ES-I3 (cell line): ENCODE results near the gene MMAB.

ENCODE experiments used
- H3K36me3 ChIP-seq: 2 replicates; pipeline ENCODE4 v1.6.1; 2013; ENCODE audit warnings: mild to moderate bottlenecking, low read length, control low read depth, moderate library complexity; ENCODE audit not compliant: insufficient read depth
- H3K4me1 ChIP-seq: 2 replicates; pipeline ENCODE4 v1.6.1; 2013; ENCODE audit warnings: mild to moderate bottlenecking, control low read depth, low read length; ENCODE audit not compliant: insufficient read depth
- H3K9ac ChIP-seq: 2 replicates; pipeline ENCODE4 v1.6.1; 2013; ENCODE audit warnings: low read depth, mild to moderate bottlenecking, low read length, moderate library complexity
- H3K9me3 ChIP-seq: 2 replicates; pipeline ENCODE4 v1.6.1; 2013; ENCODE audit warnings: mild to moderate bottlenecking, low read length, moderate library complexity; ENCODE audit not compliant: control insufficient read depth, insufficient read depth

Gene MMAB

DNA sequence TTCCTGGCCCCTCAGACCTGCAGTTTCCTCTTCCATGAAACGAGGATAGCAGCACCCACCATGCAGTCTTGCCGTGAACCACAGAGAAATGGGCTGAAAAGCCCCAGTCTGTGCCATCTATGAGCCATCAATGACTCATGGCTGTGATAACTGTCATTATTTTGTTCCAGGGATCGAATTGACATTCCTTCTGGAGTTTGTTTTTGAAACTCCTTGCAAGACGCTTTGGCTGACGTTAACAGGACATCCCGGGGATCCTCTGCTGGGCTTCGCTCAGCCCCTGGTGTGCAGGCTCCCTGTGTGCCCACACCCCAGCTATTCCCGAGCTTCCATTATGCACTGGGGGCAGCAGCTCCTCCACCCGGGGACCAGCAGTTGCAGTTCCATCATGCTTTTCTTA, 33.8 kb downstream of the MMAB start:
- Histone ChIP-seq H3K4me1 (no peaks in the 10 kb centered on the region), H3K36me3 (no peaks in the 10 kb centered on the region), H3K9me3 (no peaks in the 10 kb centered on the region), H3K9ac (no peak overlapping the region)

- no peaks in the 10 kb centered on the region for H3K36me3 ChIP-seq
- no peaks in the 10 kb centered on the region for H3K4me1 ChIP-seq
- H3K9me3 ChIP-seq = no peaks in the 10 kb centered on the region
- no peak overlapping the region for H3K9ac ChIP-seq
Observed at GRCh38 chr12:109538191-109538863, 35.0 kb downstream of the MMAB start.

DNA sequence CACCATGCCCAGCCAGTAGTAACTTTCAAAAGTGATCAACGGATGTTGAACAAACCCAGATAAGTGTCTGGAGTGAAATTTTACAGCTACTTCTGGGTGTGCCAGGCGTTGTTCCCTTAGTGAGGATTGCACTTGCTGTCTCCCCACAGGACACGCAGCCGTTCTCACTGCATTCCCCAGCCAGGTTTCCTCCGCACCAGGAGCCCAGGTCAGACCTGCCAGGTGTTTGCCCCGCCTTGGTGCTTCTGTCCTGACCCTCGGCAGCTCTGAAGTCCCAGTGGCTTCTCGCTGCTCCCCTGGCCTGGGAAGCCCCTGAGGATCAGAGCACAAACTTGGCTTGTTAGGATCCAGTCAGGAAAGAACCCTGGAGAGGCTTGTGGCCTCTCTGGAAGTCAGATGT, 36.2 kb downstream of the MMAB start:
- Histone ChIP-seq H3K4me1 (no peaks in the 10 kb centered on the region), H3K9ac (no peak overlapping the region)

GRCh38 chr12:109535863-109536250, 37.4 kb downstream of the MMAB start:
- no peaks in the 10 kb centered on the region for H3K9me3 ChIP-seq
- H3K4me1 ChIP-seq = no peaks in the 10 kb centered on the region
- H3K9ac ChIP-seq = no peak overlapping the region
- H3K36me3 ChIP-seq = 0 out of 2 replicates have a peak, but pooled peaks cover 5% of the 10 kb centered on the region

More for the DNA sequence above, 36.2 kb downstream of the MMAB start:
- no peaks in the 10 kb centered on the region for H3K9me3 ChIP-seq
- no peaks in the 10 kb centered on the region for H3K36me3 ChIP-seq

DNA sequence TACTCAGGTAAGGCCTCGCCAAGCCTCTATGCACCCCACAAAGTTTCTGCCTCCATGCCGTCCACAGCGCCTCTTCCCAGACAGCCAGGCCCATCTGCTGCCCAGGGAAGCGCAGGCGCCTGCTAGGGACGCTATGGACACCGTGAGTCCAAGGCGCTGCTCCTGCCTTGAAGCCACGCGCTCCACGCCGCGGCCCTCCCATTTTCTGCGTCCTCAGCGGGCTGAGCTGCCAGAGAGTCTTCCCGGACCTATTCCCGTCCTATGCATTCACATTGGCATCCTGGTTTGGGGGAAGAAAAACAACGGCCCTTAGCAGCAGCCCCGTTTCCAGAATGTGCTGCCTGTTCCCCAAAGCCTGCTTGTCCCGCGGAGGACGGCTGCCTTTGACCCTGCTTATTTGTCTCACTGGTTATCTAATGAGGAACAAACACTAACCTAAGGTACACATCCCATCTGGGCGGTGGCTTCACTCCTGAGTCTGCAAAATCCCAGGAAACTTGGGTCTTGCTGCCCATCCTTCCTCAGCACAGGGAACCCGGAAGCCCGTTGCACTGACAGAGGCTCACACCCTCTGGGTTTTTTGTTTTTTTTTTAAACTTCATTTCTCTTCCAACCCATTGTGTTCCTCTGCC, 38.0 kb downstream of the MMAB start:
- no peaks in the 10 kb centered on the region for H3K9me3 ChIP-seq
- no peaks in the 10 kb centered on the region for H3K4me1 ChIP-seq
- H3K36me3 ChIP-seq = peaks cover 9% of the 10 kb centered on the region; the same call in 1 of the 2 replicates
- H3K9ac ChIP-seq = no peak overlapping the region

DNA sequence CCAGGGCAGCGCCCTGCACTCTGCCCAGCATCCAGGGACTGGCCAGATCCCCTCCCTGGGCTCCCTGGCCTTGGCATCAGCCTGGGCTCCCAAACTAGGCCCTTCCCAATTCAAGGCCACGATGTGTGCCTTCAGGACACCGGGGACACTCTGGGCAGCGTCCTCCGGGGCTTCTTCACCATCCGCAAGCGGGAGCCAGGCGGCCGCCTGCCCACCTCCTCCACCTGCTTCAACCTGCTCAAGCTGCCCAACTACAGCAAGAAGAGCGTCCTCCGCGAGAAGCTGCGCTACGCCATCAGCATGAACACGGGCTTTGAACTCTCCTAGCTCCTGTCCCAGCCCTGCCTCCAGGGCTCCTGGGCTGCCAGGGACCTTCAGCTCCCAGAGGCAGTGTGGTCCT, 38.8 kb downstream of the MMAB start:
- Histone ChIP-seq H3K9me3 (no peaks in the 10 kb centered on the region), H3K4me1 (no peaks in the 10 kb centered on the region), H3K36me3 (peaks cover 9% of the 10 kb centered on the region; the same call in 1 of the 2 replicates), H3K9ac (no peak overlapping the region)

DNA sequence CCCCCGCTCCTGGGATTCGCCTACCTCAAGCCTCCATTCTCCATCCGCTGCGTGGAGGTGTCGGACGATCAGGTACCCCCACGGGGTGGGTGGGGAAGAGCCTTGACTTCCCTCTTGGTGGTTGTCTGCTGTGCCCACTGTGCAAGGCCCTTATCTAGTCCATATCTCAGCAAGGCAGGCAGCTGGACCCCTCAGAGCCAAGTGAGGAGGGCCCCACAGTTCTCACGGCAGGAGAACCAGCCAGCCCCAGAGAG, 39.9 kb downstream of the MMAB start:
- Histone ChIP-seq H3K9ac (no peak overlapping the region), H3K4me1 (no peaks in the 10 kb centered on the region), H3K9me3 (no peaks in the 10 kb centered on the region), H3K36me3 (peaks cover 9% of the 10 kb centered on the region; the same call in 1 of the 2 replicates)

GRCh38 chr12:109532721-109533486, 40.4 kb downstream of the MMAB start:
- Histone ChIP-seq H3K9me3 (no peaks in the 10 kb centered on the region), H3K9ac (no peak overlapping the region), H3K36me3 (peaks cover 9% of the 10 kb centered on the region; the same call in 1 of the 2 replicates), H3K4me1 (no peaks in the 10 kb centered on the region)

DNA sequence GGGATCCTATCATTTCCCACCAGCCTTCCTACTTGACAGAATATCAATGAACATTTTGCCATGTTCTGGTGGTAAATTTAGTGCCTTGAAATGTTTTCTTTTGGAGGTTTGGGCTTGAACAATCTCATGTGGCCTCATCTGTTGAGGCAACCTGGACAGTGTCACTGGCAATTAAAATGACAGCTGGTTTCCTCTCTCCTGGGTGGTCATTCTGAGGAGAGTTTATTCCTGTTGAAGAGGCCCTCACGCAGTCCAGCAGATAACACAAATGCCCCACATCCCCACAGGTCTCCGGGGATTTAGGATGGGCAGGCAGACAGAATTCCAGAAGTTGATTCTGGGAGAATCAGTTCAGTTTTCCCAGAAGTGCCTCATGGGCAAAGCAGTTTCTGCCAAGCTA, 41.9 kb downstream of the MMAB start:
- Histone ChIP-seq H3K36me3 (peaks cover 9% of the 10 kb centered on the region; the same call in 1 of the 2 replicates), H3K4me1 (no peaks in the 10 kb centered on the region), H3K9me3 (no peaks in the 10 kb centered on the region), H3K9ac (no peak overlapping the region)

DNA sequence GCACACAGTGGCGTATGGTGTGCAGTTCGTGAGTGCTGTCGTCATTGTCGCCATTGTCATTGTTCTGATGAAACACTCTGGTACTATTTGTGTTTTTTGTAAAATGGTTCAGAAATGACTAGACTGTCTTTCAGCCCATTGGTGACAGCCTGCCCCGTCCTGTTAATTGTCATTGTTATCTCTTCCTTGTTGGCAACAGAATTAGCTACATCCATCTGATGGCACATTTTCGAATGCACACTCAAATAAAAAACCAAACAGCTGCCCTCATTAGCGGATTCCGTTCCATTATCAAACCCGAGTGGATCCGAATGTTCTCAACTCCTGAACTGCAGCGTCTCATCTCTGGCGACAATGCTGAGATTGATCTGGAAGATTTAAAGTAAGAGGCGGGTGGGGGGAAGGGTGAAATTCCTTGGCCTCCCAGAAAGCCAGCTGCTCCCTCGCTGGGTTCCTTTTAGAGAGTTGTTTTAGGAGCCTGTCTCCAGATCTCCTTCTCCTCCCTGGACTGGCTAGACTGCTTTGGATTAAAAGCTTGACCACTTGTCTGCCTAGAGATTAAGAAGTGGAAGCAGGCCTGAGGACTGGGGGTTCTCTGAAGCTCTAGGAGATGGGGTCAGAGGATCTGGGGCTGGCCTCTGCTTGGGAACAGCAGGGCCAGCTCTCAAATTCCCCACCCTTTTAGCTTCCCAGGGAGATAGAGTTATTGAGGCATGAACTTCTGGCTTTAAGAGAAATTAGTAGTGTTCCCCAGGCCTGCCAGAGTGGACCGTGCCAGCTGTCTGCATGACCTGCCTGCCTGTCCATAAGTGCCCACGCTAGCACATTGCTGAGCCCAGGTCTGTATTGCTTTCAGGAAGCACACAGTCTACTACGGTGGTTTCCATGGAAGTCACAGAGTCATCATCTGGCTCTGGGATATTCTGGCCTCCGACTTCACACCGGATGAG, 43.3 kb downstream of the MMAB start:
- Histone ChIP-seq H3K9ac (no peak overlapping the region), H3K4me1 (no peaks in the 10 kb centered on the region), H3K9me3 (no peaks in the 10 kb centered on the region), H3K36me3 (peaks cover 12% of the 10 kb centered on the region; the same call in 1 of the 2 replicates)

DNA sequence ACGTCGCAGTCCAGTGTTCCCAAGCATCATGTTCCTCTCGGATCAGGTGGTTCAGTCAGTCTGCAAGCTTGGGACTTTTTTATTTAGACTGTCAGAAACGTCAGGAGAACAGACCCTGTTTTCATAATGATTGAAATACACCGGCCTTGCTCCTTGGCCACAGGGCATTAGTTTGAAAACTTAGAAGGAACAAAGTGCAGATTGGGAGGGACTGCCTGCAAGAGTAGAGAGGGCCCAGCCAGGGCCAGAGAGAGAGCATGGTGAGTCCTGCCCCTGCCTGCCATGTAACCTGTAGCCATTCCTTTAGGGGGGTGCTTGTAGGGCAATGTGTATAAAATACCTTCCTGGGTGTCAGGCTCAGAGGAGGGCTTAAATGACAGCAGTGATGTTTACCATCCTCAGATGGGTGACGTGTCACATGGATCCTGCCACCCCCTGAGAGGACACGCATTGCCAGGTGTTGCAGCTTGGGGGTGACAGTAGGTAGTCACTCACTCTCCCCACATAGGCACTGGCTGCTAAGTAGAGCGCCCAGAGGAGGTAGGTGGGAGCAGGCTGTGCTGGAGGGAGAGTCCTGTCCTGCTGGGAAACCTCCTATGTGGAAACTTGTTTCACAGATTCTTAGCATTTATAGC, 45.7 kb downstream of the MMAB start:
- H3K9me3 ChIP-seq = no peaks in the 10 kb centered on the region
- H3K4me1 ChIP-seq = no peaks in the 10 kb centered on the region
- H3K36me3 ChIP-seq = peaks cover 14% of the 10 kb centered on the region
- H3K9ac ChIP-seq = no peak overlapping the region

DNA sequence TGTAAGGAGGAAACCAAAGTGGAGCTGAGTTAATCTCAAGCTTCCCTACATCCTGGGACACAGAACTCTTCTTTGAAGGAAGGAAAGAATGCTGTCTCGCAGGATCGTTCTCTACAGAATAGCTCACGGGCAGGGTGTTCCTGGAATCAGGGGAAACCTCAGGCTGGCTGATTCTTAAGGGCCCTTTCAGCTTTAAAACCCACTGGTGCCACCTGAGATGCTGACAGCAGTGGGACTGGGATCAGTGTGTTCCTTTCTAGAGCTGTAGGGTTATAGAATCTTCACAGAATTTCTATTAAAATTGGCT, 48.1 kb downstream of the MMAB start:
- no peak overlapping the region for H3K9ac ChIP-seq
- H3K4me1 ChIP-seq = no peaks in the 10 kb centered on the region
- H3K36me3 ChIP-seq = peaks cover 11% of the 10 kb centered on the region
- no peaks in the 10 kb centered on the region for H3K9me3 ChIP-seq

- H3K4me1 ChIP-seq = no peaks in the 10 kb centered on the region
- peaks cover 11% of the 10 kb centered on the region for H3K36me3 ChIP-seq
- no peak overlapping the region for H3K9ac ChIP-seq
- H3K9me3 ChIP-seq = no peaks in the 10 kb centered on the region
Observed at GRCh38 chr12:109524466-109525278, 48.6 kb downstream of the MMAB start.
